ENCODE measurements around the gene SLC45A2.

SLC45A2 gene

DNA sequence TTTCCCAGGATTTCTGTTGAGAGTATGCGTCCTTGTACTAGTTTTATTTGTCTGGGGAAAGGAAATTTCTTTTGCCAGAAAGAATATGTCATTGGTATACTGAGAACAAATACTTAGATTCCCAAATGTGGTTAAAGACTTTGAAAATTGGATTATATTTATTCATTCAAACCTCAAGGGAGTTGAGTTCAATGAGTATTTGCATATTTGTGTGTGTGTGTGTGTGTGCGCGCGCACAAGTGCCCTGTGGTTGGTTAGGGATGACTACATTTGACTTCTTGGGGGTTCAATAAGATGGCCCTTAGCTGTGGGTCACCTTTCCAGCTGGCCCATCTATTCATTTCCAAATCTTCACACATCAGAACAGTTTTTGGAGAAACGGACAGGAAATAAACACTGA lies 43.4 kb downstream of the SLC45A2 start:
- TF ChIP-seq CTCF (IDR thresholded peaks at IDR 0.05; ENCODE audit: low read length) (no peak), EZH2 (IDR thresholded peaks at IDR 0.05; ENCODE audit: borderline replicate concordance, low read length) (no peak)
- H3K36me3 ChIP-seq (ENCODE audit: insufficient read depth, low read length) = no peaks in the 10 kb centered on the region
- H2AFZ ChIP-seq (ENCODE audit: low read length) = no peak overlapping the region
- H3K9ac ChIP-seq (ENCODE audit: low read length) = no peak overlapping the region
- no peaks in the 10 kb centered on the region for H3K9me3 ChIP-seq (ENCODE audit: low read length)
- H4K20me1 ChIP-seq (ENCODE audit: insufficient read depth, low read length) = no peaks in the 10 kb centered on the region
- H3K4me3 ChIP-seq (ENCODE audit: low read depth, low read length, poor library complexity, severe bottlenecking) = no peak overlapping the region
- H3K4me1 ChIP-seq (ENCODE audit: insufficient read depth, low read length, severe bottlenecking) = no peaks in the 10 kb centered on the region
- no peaks in the 10 kb centered on the region for H3K79me2 ChIP-seq (ENCODE audit: insufficient read depth, low read length)
- H3K27me3 ChIP-seq (ENCODE audit: insufficient read depth, low read length) = no peaks in the 10 kb centered on the region
- no peaks in the 10 kb centered on the region for H3K9me2 ChIP-seq (ENCODE audit: low read depth, low read length)
- H3K4me2 ChIP-seq (ENCODE audit: low read length) = no peak overlapping the region
- no peaks in the 10 kb centered on the region for H3F3A ChIP-seq (ENCODE audit: insufficient read depth, low read length)
- no peak overlapping the region for H3K27ac ChIP-seq (ENCODE audit: low read depth, low read length, poor library complexity, severe bottlenecking)

GRCh38 chr5:33939556-33940262 lies 44.8 kb downstream of the SLC45A2 start:
- no peaks in the 10 kb centered on the region for H3K27me3 ChIP-seq (ENCODE audit: insufficient read depth, low read length)
- no peak overlapping the region for H3K9ac ChIP-seq (ENCODE audit: low read length)
- no peak overlapping the region for H2AFZ ChIP-seq (ENCODE audit: low read length)
- no peaks in the 10 kb centered on the region for H4K20me1 ChIP-seq (ENCODE audit: insufficient read depth, low read length)
- H3F3A ChIP-seq (ENCODE audit: insufficient read depth, low read length) = no peaks in the 10 kb centered on the region
- TF ChIP-seq CTCF (IDR thresholded peaks at IDR 0.05; ENCODE audit: low read length) (no peak), EZH2 (IDR thresholded peaks at IDR 0.05; ENCODE audit: borderline replicate concordance, low read length) (no peak)
- no peak overlapping the region for H3K4me2 ChIP-seq (ENCODE audit: low read length)
- H3K9me2 ChIP-seq (ENCODE audit: low read depth, low read length) = no peaks in the 10 kb centered on the region
- no peaks in the 10 kb centered on the region for H3K4me1 ChIP-seq (ENCODE audit: insufficient read depth, low read length, severe bottlenecking)
- no peaks in the 10 kb centered on the region for H3K36me3 ChIP-seq (ENCODE audit: insufficient read depth, low read length)
- H3K9me3 ChIP-seq (ENCODE audit: low read length) = no peaks in the 10 kb centered on the region
- H3K27ac ChIP-seq (ENCODE audit: low read depth, low read length, poor library complexity, severe bottlenecking) = no peak overlapping the region
- H3K79me2 ChIP-seq (ENCODE audit: insufficient read depth, low read length) = no peaks in the 10 kb centered on the region
- H3K4me3 ChIP-seq (ENCODE audit: low read depth, low read length, poor library complexity, severe bottlenecking) = no peak overlapping the region

GRCh38 chr5:33938881-33939280 lies 45.6 kb downstream of the SLC45A2 start:
- no peak overlapping the region for H3K27ac ChIP-seq (ENCODE audit: low read depth, low read length, poor library complexity, severe bottlenecking)
- H3K4me1 ChIP-seq (ENCODE audit: insufficient read depth, low read length, severe bottlenecking) = no peaks in the 10 kb centered on the region
- H3K9me3 ChIP-seq (ENCODE audit: low read length) = no peaks in the 10 kb centered on the region
- no peak overlapping the region for H3K4me2 ChIP-seq (ENCODE audit: low read length)
- H3K79me2 ChIP-seq (ENCODE audit: insufficient read depth, low read length) = no peaks in the 10 kb centered on the region
- H2AFZ ChIP-seq (ENCODE audit: low read length) = no peak overlapping the region
- no peak overlapping the region for H3K9ac ChIP-seq (ENCODE audit: low read length)
- H3K4me3 ChIP-seq (ENCODE audit: low read depth, low read length, poor library complexity, severe bottlenecking) = no peak overlapping the region
- no peaks in the 10 kb centered on the region for H4K20me1 ChIP-seq (ENCODE audit: insufficient read depth, low read length)
- no peaks in the 10 kb centered on the region for H3K36me3 ChIP-seq (ENCODE audit: insufficient read depth, low read length)
- H3K9me2 ChIP-seq (ENCODE audit: low read depth, low read length) = no peaks in the 10 kb centered on the region
- H3K27me3 ChIP-seq (ENCODE audit: insufficient read depth, low read length) = no peaks in the 10 kb centered on the region
- no peak for TF ChIP-seq EZH2 (IDR thresholded peaks at IDR 0.05; ENCODE audit: borderline replicate concordance, low read length)
- TF ChIP-seq CTCF (IDR thresholded peaks at IDR 0.05; ENCODE audit: low read length) = no peak
- H3F3A ChIP-seq (ENCODE audit: insufficient read depth, low read length) = no peaks in the 10 kb centered on the region

Measured in OCI-LY1 (cell line).